K562 (cell line): ENCODE measurements around the gene SPTBN2. TPM values are rescaled to one million over a fixed set of nuclear protein-coding genes. Genes with fewer than 3 reads are reported as not detected.

Source experiments
- ATAC-seq: fragments of 200-7000 bp; cut with Tn5 transposase; 3 replicates; pipeline ENCODE4 v1.9.1; 2020; ENCODE audit warnings: moderate library complexity
- BruUV-seq: library from RNA; stranded (reverse); fragments of 400-500 nt; replicated peaks from 2 replicates; lab custom pipeline; 2021; lab: Mats Ljungman, UMichigan
- CTCF ChIA-PET: fragments of 300-600 bp; formaldehyde crosslinking; extraction: SDS; loops from one replicate; lab custom pipeline; 2021; ENCODE audit warnings: low intra/inter-chr PET ratio; lab: Yijun Ruan, JAX
- POLR2A ChIA-PET: fragments of 300-600, 350-650 bp; sonication (Branson Sonifier 250); formaldehyde crosslinking; extraction: SDS; loops from one replicate; lab custom pipeline; 2021; ENCODE audit warnings: antibody characterized with exemption, inconsistent platforms; lab: Yijun Ruan, JAX
- DNase-seq, 4 experiments: peaks; one replicate each; pipeline versions ENCODE4 v3.0.0 to v3.0.0-alpha.2; 2011 to 2018; ENCODE audit warnings: low spot score in 3 of 4, mixed read lengths in 3 of 4; ENCODE audit errors: extremely low read depth in 1 of 4
- FAIRE-seq: peaks from 2 replicates; lab custom pipeline; 2011; peaks lifted over from hg19 to GRCh38; lab: Jason Lieb, UNC
- H2AFZ ChIP-seq: 2 replicates; pipeline ENCODE4 v1.6.0; 2011; ENCODE audit warnings: low read depth, low read length, control low read depth, inconsistent platforms
- H3K27ac ChIP-seq: fragments of 200-600 bp; 3 replicates; pipeline ENCODE4 v1.8.0; 2011; ENCODE audit warnings: low read depth, mild to moderate bottlenecking, control low read depth, inconsistent platforms, low read length, moderate library complexity, mixed read lengths; ENCODE audit errors: extremely low read depth
- H3K27me3 ChIP-seq, 2 experiments: fragments of 300-600 bp in 1 of 2; 2 replicates in 1 of 2; 3 replicates in 1 of 2; pipeline versions ENCODE4 v1.6.0 to v1.8.0; 2011; ENCODE audit warnings: inconsistent platforms in 2 of 2, low read length in 2 of 2, mild to moderate bottlenecking in 1 of 2, mixed read lengths in 1 of 2, moderate library complexity in 1 of 2; ENCODE audit not compliant: control insufficient read depth in 2 of 2, insufficient read depth in 2 of 2
- H3K36me3 ChIP-seq: fragments of 300-600 bp; 3 replicates; pipeline ENCODE4 v1.8.0; 2011; ENCODE audit warnings: mild to moderate bottlenecking, low read length, inconsistent platforms; ENCODE audit not compliant: control insufficient read depth, insufficient read depth
- H3K4me1 ChIP-seq, 2 experiments: fragments of 200-600 bp in 1 of 2; replicated peaks in 1 of 2; 2 replicates in 1 of 2; 3 replicates in 1 of 2; pipeline versions ENCODE4 v1.5.1 to v1.8.0; 2011; ENCODE audit warnings: inconsistent platforms in 2 of 2, low read length in 2 of 2, mild to moderate bottlenecking in 1 of 2, mixed read lengths in 1 of 2, moderate library complexity in 1 of 2; ENCODE audit not compliant: control insufficient read depth in 2 of 2, insufficient read depth in 2 of 2
- H3K4me2 ChIP-seq: 2 replicates; pipeline ENCODE4 v1.6.1; 2011; ENCODE audit warnings: low read length, control low read depth, inconsistent platforms, mixed read lengths; ENCODE audit not compliant: insufficient read depth
- H3K4me3 ChIP-seq: fragments of 200-600 bp; sonication (generic), shearing (Covaris generic); 2 replicates; pipeline ENCODE4 v1.5.1; 2016; ENCODE audit warnings: control low read depth, inconsistent platforms
- H3K79me2 ChIP-seq: fragments of 200-600 bp; 3 replicates; pipeline ENCODE4 v1.8.0; 2011; ENCODE audit warnings: low read length, inconsistent platforms; ENCODE audit not compliant: control insufficient read depth, insufficient read depth
- H3K9ac ChIP-seq, 2 experiments: 2 replicates each; pipeline versions ENCODE4 v1.6.0 to v1.6.1; 2011; ENCODE audit warnings: low read depth in 2 of 2, low read length in 2 of 2, control low read depth in 1 of 2, inconsistent platforms in 1 of 2, mild to moderate bottlenecking in 1 of 2, mixed read lengths in 1 of 2; ENCODE audit not compliant: insufficient read depth in 1 of 2
- H3K9me1 ChIP-seq: one replicate; pipeline ENCODE4 v1.6.0; 2011; ENCODE audit warnings: inconsistent platforms, mild to moderate bottlenecking, low read length, moderate library complexity; ENCODE audit not compliant: control insufficient read depth, insufficient read depth
- H3K9me3 ChIP-seq: replicated peaks from 2 replicates; pipeline ENCODE4 v1.5.1; 2011; ENCODE audit warnings: low read depth, low read length, inconsistent platforms; ENCODE audit not compliant: control insufficient read depth, insufficient read depth
- H4K20me1 ChIP-seq: replicated peaks from 2 replicates; pipeline ENCODE4 v1.6.1; 2011; ENCODE audit warnings: low read length, inconsistent platforms, mixed read lengths; ENCODE audit not compliant: control insufficient read depth, insufficient read depth
- BCLAF1 ChIP-seq, 2 experiments: fragments of 450-650 bp in 1 of 2; IDR thresholded peaks; 2 replicates each; pipeline ENCODE4 v1.6.1; 2011 to 2017; ENCODE audit warnings: low read depth in 2 of 2, antibody characterized with exemption in 1 of 2, borderline replicate concordance in 1 of 2, low read length in 1 of 2, mild to moderate bottlenecking in 1 of 2, mixed read lengths in 1 of 2; ENCODE audit not compliant: control insufficient read depth in 1 of 2
- CXXC5 ChIP-seq: fragments of 250-450 bp; sonication (Bioruptor Pico); IDR thresholded peaks from 2 replicates; pipeline ENCODE4 v1.8.0; 2022; ENCODE audit warnings: inconsistent platforms, mild to moderate bottlenecking, moderate library complexity
- EHMT2 ChIP-seq: fragments of 450-650 bp; IDR thresholded peaks from 2 replicates; pipeline ENCODE4 v1.6.1; 2018; ENCODE audit warnings: antibody characterized with exemption
- ELF1 ChIP-seq: fragments of 200-800 bp; sonication (Bioruptor generic); IDR thresholded peaks from 2 replicates; pipeline ENCODE4 v1.6.1; 2016; ENCODE audit warnings: missing genetic modification characterization, missing compliant biosample characterization
- GTF2F1 ChIP-seq: IDR thresholded peaks from 2 replicates; pipeline ENCODE4 v1.6.1; 2011; ENCODE audit warnings: low read depth, low read length, improper control_type of control experiment
- IRF1 ChIP-seq: sonication (generic); formaldehyde crosslinking; IDR thresholded peaks from 2 replicates; pipeline ENCODE4 v1.8.0; 2022; ENCODE audit warnings: missing genetic modification reagents, mild to moderate bottlenecking, borderline replicate concordance
- JUNB ChIP-seq: fragments of 450-650 bp; formaldehyde crosslinking; conservative IDR thresholded peaks from 2 replicates; pipeline ENCODE4 v1.4.0; 2020; ENCODE audit warnings: mild to moderate bottlenecking
- NFXL1 ChIP-seq: fragments of 450-650 bp; formaldehyde crosslinking; IDR thresholded peaks from 2 replicates; pipeline ENCODE4 v1.4.0; 2021; ENCODE audit warnings: mild to moderate bottlenecking
- ZNF174 ChIP-seq: fragments of 250-450 bp; sonication (Bioruptor Pico); IDR thresholded peaks from 2 replicates; pipeline ENCODE4 v1.4.0; 2020; ENCODE audit warnings: mild to moderate bottlenecking
- ZNF511 ChIP-seq: sonication (generic); formaldehyde crosslinking; IDR thresholded peaks from 2 replicates; pipeline ENCODE4 v1.8.0; 2022; ENCODE audit warnings: mild to moderate bottlenecking, missing genetic modification reagents
- ZNF76 ChIP-seq: fragments of 250-450 bp; sonication (Bioruptor Pico); IDR thresholded peaks from 2 replicates; pipeline ENCODE4 v1.4.0; 2020; ENCODE audit warnings: mild to moderate bottlenecking, moderate library complexity, borderline replicate concordance
- WGBS: fragments of 100-300 bp; shearing (Covaris generic); methylation state at CpG from one replicate; pipeline ENCODE4 v1.1.6; 2016; ENCODE audit warnings: low coverage, mixed read lengths; ENCODE audit not compliant: insufficient coverage; ENCODE audit errors: missing lambda C conversion rate; 5-methylcytosine and 5-hydroxymethylcytosine counted together
- in situ Hi-C: fragments of 300-500 bp; cut with MboI; formaldehyde crosslinking; loops from 4 replicates; pipeline ENCODE4 v1.15.0; 2018; ENCODE audit warnings: inconsistent platforms, mixed read lengths
- intact Hi-C: fragments of 100-400 bp; cut with micrococcal nuclease; formaldehyde crosslinking; loops from 2 replicates; pipeline ENCODE4 v1.14.2; 2022
- polyA plus RNA-seq, 8 experiments: library from polyadenylated mRNA; depleted of rRNA in 4 of 8; stranded (reverse) in 5 of 8; unstranded in 3 of 8; fragments of >200 nt; fragmentation: Nextera tagmentation in 2 of 8; fragmentation: Illumina TruSeq in 1 of 8; extraction: Ambion mirVana in 2 of 8; extraction: Trizol in 1 of 8; gene quantifications; 2 replicates each; pipeline versions ENCODE4 v1.2.1 to v1.2.3, GENCODE V29; 2011 to 2014; ENCODE audit warnings: inconsistent platforms in 1 of 8, missing spikeins in 1 of 8
- total RNA-seq, 7 experiments: library from RNA; depleted of rRNA in 6 of 7; stranded (reverse); fragments of >200 nt in 6 of 7; fragmentation: Illumina TruSeq in 2 of 7; extraction: Trizol in 2 of 7; gene quantifications; 2 replicates each; pipeline versions ENCODE4 v1.2.1 to v1.2.3, GENCODE V29; 2011 to 2021; ENCODE audit warnings: low replicate concordance in 1 of 7

SPTBN2 gene
- total and polyA plus RNA-seq, 9 of the 15 experiments (the other 6 are each of a cell fraction or from before 2014, with no cell fraction given): 0.38 to 56.5 (median 19.7) TPM

DNA sequence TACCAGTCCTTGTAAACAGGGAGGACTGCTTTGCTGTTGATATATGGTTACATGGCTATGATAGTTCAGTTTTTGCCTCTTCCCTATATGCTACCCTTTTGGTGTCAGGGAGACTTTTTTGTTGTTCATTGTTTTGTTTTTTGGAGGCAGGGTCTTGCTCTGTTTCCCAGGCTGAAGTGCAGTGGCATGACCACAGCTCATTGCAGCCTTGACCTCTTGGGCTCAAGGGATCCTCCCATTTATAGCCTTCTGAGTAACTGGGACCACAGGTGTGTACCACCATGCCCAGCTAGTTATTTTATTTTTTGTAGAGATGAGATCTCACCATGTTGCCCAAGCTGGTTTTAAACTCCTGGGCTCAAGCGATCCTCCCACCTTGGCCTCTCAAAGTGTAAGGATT lies 38.6 kb upstream of the SPTBN2 start:
- Histone ChIP-seq H3K9me1 (no peaks in the 10 kb centered on the region), H3K4me2 (no peak overlapping the region), H3K79me2 (no peaks in the 10 kb centered on the region), H3K4me1 (no peaks in the 10 kb centered on the region), H4K20me1 (no peaks in the 10 kb centered on the region), H3K27ac (no peak overlapping the region)
- WGBS: 80% methylated on average over 1 of the region's 1 CpG
- ChIA-PET CTCF (no interaction called here), POLR2A (interaction anchor here (1.1 to 1.4 kb wide), 3 partner anchors 33 to 67 kb away, joined by 3 to 4 read pairs (median 3); no protein-coding TSS in a partner anchor)
- intact Hi-C loops (no loop called here), in situ Hi-C loops (no loop called here)
- TF ChIP-seq GTF2F1 (no peak), ZNF174 (CRISPR knock-in tag) (no peak), JUNB (no peak)
- TF ChIP-seq, all 486 proteins: peak for 0
- no peak for FAIRE-seq
- no peak for ATAC-seq
- no TSS peak for BruUV-seq
- Histone ChIP-seq H2AFZ (no peak overlapping the region), H3K9me3 (no peaks in the 10 kb centered on the region), H3K36me3 (no peaks in the 10 kb centered on the region), H3K27me3 (no peaks in the 10 kb centered on the region), H3K9ac (no peak overlapping the region), H3K4me3 (no peak overlapping the region)
- no peak for DNase-seq

DNA sequence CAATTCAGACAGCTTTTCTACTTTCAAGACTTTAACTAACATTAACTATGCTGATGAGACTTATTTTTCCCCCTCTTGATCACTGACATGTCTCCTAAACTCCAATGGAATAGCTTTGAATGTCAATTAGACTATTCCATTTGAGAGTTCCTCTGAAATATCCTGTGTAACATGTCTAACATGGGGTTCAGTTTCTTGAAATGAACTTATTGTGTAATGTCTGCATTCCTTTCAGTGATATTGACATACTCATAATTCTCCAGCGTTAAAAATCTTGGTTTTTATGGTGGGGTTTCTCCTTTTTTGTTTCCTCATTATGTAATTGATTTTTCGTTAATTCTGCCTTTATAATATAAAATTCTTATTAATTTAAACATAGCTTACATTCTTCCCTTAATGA lies 37.7 kb upstream of the SPTBN2 start:
- no peak overlapping the region for H3K27ac ChIP-seq
- H4K20me1 ChIP-seq: no peaks in the 10 kb centered on the region
- DNase-seq: no peak
- H3K4me1 ChIP-seq: 0 out of 5 replicates have a peak, but pooled peaks cover 0 to 3% of the 10 kb centered on the region in 2 experiments
- no peaks in the 10 kb centered on the region for H3K27me3 ChIP-seq
- H3K9ac ChIP-seq: no peak overlapping the region
- in situ Hi-C loops (no loop called here), intact Hi-C loops (no loop called here)
- H3K9me1 ChIP-seq: no peaks in the 10 kb centered on the region
- no peaks in the 10 kb centered on the region for H3K9me3 ChIP-seq
- BruUV-seq: no TSS peak
- H2AFZ ChIP-seq: no peak overlapping the region
- CTCF ChIA-PET: no interaction called here
- no peaks in the 10 kb centered on the region for H3K36me3 ChIP-seq
- no peaks in the 10 kb centered on the region for H3K79me2 ChIP-seq
- no peak for FAIRE-seq
- no peak overlapping the region for H3K4me2 ChIP-seq
- ATAC-seq: no peak
- no peak overlapping the region for H3K4me3 ChIP-seq
- WGBS: 29% methylated on average over 2 of the region's 2 CpGs
- POLR2A ChIA-PET: interaction anchor here (0.9 to 1.4 kb wide), 3 partner anchors 10 to 38 kb away, joined by 3 to 4 read pairs (median 3); no protein-coding TSS in a partner anchor
- TF ChIP-seq ZNF511 (no peak), ELF1 (tag) (no peak), NFXL1 (CRISPR knock-in tag) (no peak), BCLAF1 (IDR thresholded peaks at IDR 0.05; ENCODE audit: borderline replicate concordance in 1 of 2, control insufficient read depth in 1 of 2, low read depth in 2 of 2, low read length in 1 of 2) (no peak), CXXC5 (CRISPR knock-in tag) (no peak), ZNF76 (CRISPR knock-in tag) (no peak), IRF1 (CRISPR knock-in tag) (no peak), EHMT2 (no peak)
